Muscle of back (tissue), 11 donors: ENCODE results near the gene PRKD2. TPM values are rescaled to one million over a fixed set of nuclear protein-coding genes. Genes with fewer than 3 reads are reported as not detected.
"Not testable (repeated sequence)": the region's sequence is repeated elsewhere in the genome, so short reads cannot be mapped to it uniquely, and the experiment has no call there.

Experiments used
- DNase-seq, 3 donors: peaks; one replicate each; pipeline versions ENCODE4 v3.0.0 to v3.0.0-alpha.2; 2013
- polyA plus RNA-seq, 10 donors: library from polyadenylated mRNA; unstranded; fragments of 120-200 nt; gene quantifications; one replicate each; pipeline ENCODE4 v1.2.1, GENCODE V29; 2013; ENCODE audit not compliant: insufficient read length in 10 of 10

The PRKD2 gene
- polyA plus RNA-seq, 10 donors = 17.4 to 32.9 (median 20.5) TPM

DNA sequence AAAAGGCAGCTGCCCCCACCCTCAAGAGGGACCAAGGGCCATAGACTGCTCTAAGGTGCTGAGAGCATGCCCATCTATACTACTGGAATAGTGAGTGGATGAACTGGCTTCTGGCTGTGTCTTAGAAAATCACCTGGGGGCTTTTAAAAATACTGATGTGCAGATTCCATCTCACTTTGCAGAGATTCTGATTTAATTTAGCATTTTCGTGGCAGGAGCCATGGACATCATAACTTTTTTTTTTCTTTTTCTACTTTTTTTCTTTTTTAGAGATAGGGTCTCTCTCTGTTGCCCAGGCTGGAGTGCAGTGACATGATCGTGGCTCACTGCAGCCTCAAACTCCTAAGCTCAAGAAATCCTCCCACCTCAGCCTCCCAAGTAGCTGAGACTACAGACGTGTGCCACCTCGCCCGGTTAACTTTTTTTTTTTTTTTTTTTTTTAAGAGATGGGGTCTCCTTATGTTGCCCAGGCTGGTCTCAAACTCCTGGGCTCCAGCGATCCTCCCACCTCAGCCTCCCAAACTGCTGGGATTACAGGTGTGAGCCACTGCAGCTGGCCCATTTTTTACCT is 4.1 kb downstream of the PRKD2 start:
- DNase-seq = not testable (repeated sequence)

DNA sequence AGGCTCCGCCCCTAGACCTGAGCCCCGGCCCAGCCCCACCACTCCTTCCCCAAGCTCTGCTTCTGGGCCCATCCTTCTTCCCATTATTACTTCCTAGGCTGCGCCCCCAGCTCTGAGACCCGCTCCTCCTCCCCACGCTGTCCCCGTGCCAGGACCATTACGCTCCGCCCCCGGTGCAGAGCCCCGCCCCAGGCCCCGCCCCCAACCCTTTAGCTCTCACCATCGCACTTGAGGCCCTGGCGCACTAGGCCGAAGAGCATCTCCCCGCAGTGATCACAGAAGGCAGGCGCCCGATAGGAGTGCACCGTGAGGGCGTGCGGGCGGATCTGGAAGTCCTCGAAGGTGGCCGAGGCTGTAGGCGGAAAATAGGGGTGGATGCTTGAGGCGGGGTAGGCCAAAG is 6.2 kb downstream of the PRKD2 start:
- DNase-seq = no peak

DNA sequence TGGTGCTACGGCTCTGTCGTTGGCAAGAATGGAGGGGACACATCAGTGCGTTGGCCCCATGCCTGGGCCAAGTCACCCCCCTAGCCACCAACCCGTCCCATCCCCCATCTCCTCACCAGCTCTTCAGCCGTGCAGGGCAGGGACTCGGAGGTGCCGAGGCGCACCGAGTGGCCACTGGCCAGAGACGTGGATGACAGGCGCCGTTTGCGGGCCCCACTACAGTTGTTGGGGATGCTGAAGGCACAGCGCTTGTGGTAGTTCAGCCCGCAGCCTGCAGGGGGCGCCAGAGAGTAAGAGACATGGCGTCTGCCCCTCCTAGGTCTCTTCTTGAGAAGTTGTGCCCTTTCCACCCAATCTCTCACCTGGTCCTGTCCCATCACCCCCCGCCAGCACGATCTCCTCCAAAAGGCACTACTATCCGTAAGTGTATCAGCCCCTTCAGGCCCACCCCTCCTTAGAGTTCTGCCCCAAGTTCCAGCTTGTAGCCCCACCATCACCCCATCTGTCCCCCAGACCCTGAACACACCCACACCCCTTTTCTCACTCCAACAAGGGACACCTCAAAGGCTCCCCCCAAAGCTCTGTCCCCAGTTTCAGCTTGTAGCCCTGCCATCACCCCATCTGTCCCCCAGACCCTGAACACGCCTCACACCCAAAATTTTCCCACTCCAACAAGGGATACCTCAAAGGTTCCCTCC is 12.4 kb downstream of the PRKD2 start:
- DNase-seq = peak in 1 of 3 donors; percentile 66

DNA sequence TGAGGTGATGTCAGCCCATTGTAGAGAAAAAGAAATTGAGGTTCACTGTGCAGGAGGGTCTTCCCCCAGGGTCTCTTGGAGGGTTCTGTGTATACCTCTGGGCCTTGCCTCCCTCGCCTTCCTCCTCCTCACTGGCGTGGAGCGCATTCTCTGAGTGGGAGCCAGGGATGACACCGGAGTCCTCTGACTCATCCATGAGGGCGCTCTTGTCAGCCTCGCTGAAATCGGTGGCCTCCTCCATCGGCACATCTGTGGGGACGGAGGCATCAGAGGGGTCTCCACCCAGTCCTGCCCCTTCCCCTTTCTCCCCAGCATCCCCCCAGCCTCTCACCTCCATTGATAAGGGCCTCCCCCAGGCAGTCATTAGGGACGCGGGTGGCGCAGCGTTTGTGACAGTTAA is 16.2 kb downstream of the PRKD2 start:
- no peak for DNase-seq

DNA sequence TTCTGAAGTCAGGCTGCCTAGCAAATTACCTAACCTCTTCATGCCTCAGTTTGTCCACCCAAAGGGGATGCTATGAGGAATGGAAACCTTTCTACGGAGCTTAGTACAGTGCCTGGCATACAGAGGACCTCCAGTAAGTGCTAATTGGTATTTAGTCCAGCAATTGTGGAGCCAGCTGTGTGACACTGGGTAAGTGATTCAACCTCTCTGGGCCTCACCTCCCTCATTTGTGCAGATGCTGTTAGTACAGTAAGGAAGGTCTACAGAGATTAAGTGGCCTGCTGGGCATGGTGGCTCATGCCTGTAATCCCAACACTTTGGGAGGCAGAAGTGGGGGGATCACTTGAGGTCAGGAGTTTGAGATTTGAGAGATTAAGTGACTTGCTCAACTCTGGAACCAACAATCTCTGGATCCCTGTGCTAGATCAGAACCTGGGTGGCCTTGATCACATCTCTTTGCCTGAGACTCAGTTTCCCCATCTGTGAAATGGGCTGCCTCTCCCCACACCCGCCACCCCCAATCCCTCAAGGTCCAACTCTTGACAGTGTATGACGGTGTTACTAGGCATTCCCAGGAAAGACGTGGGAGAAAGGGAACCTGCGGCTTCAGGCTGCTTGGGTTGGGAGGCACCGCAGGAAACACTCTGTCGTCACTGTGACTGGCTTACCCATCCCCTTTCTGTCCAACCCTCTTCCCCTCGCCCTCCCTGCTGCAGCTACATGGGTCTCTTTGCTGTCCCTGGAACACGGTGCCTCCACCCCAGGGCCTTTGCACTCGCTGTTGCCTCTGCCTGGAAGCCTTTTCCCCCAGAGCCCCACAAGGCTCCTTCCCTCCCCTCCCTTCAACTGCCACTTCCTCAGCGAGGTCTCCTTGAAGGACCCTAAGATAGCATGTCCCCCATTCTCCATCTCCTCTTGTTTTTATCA is 18.3 kb downstream of the PRKD2 start:
- no peak for DNase-seq

DNA sequence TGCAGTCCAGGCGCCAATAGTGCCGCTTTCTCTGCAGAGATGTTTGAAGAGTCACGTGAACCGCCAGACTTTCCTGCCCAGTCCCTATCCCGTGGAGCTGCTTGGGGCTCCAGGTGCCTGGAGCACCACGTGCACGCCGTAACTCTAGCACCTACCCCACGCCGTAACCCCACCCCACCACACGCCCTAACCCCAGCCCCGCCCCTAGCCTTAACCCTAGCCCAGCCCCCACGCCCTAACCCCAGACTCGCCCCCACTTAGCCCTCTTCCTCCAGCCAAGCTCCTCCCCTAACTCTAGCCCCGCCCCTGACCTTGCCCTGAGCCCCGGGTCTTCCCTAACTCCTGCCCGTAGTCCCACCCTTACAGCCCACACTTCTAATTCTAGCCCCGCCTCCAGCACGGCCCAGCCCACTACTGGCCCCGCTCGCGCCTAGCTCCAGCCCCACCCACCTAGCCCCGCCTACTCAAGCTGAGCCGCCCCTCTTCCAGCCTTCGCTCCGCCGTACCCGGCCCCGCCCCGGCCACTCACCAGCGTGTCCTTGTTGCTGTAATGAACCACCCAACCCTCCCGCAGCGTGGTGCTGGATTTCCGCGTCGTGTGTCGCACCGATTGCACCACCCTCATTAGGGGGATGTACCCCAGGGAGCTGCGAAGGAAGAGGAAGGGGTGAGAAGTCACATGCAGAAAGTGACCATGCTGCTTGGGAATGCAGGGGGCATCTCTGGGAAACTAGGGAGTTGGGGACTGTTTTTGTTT is 19.5 kb downstream of the PRKD2 start:
- DNase-seq = peak; percentile 63 to 88 (median 70)

DNA sequence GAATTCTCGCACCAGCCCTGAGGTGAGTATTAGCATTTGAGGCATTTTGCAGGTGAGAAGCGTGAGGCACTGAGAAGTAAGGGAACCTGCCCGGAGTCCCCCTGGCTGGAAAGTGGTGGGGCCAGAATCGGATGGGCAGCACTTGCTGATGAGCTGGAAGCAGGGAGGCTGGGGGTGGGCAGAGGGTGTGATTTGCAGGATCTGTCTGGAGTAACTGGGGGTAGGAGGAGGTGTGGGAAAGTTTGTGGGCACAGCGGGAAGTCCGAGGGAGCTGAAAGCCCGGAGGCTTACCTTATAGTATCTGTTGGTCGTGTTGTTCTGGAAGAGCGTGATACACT is 20.1 kb downstream of the PRKD2 start:
- DNase-seq = no peak

DNA sequence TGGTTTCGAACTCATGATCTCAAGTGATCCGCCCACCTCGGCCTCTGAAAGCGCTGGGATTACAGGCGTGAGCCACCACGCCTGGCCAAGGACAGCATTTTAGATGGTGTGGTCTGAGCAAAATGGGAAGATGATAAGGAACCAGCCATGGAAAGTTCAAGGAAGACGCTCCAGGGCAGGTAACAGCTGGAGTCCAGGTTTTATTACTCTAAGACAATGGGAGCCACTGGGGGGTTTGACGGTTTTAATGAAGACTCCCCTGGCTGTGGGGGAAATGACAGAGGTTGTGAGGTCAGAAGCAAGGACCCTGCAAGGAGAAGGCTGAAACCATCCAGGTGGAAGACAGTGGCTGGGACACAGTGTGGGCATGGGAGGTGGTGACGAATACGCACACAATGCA is 20.9 kb downstream of the PRKD2 start:
- no peak for DNase-seq

DNA sequence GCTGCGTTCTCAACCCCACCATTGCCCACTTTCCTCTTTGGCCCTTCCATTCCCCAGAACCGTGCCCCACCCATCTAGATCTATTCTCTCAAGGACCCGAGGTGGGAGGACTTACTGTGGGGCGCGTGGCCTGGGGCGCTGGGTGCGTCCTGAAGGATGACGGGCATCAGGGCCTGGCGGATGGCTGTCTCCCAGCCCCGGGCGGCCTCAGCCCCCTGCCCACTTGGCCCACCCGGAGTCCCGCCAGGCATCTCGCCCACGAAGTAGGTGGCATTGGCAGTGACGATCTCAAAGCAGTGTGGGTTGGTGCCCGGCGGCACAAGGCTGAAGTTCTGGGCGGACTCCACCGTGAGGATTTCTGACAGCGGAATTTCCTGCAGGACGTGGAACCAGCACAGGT is 23.2 kb downstream of the PRKD2 start:
- no peak for DNase-seq

DNA sequence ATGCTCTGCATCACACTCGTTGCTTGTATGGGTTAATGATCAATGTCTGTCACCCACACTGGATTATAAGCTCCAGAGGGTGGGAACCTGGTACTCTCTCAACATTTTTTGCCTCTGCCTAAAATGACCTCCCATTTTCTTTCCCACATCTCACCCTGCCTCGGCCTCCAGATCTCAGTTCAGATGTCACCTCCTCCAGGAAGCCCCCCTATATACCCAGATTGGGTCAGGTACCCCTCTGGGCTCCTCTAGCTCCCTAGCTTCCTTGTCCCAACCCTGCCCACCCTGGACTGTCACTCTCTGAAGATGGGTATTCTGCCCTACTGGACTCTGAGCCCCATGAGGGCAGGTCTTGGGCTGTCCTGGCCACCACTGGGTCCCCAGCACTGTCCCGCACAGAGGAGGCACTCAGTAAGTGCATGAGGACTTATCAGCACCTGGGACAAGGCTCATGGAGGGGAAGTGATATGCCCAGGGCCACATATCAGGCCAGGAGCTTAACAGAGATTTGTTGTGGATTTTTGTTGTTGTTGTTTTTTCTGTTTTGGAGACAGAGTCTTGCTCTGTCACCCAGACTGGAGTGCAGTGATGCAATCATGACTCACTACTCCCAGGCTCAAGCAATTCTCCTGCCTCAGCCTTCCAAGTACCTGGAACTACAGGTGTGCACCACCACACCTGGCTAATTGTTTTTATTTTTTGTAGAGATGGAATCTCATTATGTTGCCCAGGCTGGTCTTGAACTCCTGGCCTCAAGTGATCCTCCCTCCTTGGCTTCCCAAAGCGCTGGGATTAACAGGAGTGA is 23.8 kb downstream of the PRKD2 start:
- DNase-seq = no peak

DNA sequence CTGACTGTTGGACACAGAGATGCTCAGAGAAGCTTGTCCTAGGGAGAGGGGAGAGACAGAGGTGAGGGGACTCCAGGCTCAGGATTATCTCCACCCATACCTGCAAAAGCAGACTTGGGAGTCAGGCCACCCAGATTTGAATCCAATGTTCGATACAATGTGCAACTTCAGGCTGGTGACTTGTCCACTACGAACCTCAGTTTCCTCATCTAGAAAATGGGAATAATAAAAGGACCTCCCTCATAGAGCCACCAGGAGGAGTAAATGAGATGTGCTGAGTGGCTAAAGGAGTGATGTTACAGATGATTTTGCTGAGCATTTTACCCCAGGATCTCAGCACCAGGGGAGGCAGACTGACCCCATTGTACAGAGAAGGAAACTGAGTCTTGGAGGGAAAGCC is 25.0 kb downstream of the PRKD2 start:
- no peak for DNase-seq

DNA sequence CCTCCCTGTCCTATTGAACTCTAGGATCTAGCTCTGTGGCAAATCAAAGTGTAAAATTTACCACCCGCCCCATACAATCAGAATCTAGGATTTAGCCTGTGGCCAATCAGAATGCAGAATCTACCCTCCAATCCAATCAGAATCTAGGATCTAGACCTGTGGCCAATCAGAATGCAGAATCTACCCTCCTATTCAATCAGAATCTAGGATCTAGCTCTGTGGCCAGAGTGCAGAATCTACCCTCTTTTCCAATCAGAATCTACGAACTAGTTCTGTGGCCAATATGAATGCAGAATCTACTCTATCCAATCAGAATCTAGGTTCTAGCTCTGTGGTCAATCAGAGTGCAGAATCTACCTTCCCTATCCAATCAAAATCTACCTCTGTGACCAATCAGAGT is 25.8 kb downstream of the PRKD2 start:
- DNase-seq = no peak

DNA sequence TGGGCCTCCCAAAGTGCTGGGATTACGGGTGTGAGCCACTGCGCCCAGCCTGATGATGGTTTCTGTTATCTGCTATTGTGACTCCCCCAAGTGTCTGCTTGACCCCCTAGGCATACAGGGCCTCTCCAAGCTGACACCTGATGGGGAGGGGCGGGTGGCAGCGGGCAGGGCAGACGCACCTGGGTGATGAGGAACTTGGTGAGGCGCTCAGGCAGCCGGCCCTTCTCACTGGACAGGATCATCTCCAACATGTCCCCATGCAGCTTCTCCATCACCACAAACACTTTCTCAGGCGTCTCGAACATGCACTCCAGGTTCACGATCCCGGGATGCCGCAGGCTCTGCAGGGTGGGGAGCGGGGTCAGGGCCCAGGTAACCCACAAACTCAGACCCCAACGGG is 27.6 kb downstream of the PRKD2 start:
- no peak for DNase-seq

DNA sequence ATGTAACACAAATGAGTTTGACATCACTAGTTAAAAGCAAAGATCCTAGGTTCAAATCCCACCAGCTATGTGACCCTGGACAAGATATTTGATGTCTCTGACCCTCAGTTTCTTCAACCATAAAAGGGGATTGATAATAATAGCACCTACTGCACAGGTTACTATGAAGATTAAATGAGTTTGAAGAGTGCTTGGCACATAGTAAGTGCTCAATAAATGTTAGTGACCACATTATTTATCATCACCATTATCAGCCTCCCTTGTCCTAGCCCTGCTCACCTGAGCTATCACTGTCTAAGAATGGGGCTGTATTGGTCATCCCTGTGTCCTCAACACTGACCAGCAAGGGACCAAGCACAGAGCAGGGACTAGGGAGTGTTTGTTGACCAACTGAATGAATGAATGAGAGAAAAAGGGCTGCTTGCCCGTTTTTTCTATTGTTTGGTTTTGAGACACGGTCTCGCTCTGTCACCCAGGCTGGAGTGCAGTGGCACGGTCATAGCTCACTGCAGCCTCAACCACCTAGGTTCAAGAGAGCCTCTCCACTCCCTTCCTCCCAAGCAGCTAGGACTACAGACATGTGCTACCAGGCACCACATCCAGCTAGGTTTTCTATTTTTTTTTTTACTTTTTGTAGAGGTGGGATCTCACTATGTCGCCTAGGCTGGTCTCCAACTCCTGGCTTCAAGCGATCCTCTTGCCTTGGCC is 29.3 kb downstream of the PRKD2 start:
- no peak for DNase-seq

DNA sequence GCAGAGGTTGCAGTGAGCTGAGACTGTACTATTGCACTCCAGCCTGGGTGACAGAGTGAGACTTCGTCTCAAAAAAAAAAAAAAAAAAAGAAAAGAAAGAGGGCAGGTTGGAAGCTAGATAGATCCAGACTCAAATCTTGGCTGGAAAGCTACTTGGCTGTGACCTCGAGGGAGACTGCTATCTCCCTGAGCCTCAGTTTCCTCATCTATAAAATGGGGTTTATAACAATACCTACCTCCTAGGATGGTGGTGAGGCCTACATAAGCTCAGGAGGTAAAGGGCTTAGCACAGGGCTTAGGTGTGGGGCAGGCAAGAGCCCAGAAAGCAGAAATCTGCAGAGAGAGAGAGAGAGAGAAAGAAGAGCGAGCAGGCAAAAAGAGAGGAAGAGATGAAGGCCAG is 31.7 kb downstream of the PRKD2 start:
- no peak for DNase-seq

DNA sequence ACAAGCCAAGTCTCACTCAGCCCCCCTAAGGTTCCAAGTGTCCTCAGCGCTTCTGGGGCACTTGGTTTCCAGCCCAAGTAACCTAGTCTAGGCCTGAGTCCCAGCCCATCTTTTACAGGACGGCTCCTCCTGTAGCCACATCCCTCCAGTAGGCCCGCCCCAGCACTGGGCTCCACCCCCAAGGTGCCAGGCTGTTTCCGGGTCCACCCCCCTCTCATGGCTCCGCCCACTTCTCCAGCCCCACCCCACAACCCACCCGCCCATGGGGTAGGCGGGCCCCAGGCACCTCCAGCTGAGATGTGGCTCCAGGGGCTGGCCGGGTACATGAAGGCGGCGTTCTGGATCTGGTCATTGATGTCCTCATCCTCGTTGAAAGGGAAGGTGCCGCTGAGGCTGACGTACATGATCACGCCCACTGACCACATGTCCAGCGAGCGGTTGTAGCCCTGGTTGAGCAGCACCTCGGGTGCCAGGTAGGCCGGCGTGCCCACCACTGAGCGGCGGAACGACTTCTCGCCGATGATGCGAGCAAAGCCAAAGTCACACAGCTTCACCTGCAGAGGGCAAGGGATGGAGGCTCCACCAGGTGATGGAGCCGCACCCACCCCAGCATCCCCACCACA is 38.7 kb downstream of the PRKD2 start:
- no peak for DNase-seq

DNA sequence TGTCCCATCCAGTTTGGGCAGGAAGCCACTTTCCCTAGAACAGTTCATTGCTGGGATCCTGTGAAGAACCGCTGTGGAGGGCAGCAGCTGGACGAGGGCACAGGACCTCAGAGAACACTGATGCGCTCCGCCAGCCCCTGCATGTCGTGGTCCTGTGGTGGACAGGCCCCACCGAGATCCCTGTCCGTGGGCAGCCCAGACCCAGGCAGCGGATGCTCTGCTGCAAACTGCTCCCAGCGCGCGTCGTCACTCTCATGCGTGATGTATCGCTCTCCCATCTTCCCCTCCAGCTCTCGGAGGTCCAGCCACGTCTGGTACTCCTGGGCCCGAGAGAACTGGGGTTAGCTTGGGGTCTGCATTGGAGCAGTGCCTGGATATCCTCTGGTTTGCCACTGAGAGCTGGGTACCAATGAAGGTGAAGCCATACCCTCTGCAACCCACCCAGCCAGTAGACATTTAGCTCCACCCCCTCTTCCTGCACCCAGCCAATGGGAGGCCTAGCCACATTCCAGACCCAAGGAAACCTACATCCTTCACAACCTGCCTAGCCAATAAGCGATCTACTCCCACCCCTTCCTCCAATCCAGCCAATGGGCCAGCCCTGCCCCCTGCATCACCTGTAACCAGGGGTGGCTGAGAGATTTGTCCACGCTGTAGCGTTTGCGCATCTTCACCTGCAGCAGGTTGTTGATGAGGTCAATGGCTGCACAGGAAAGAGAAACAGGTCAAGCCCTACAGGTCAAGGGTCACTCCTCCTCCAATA is 42.3 kb downstream of the PRKD2 start:
- no peak for DNase-seq

DNA sequence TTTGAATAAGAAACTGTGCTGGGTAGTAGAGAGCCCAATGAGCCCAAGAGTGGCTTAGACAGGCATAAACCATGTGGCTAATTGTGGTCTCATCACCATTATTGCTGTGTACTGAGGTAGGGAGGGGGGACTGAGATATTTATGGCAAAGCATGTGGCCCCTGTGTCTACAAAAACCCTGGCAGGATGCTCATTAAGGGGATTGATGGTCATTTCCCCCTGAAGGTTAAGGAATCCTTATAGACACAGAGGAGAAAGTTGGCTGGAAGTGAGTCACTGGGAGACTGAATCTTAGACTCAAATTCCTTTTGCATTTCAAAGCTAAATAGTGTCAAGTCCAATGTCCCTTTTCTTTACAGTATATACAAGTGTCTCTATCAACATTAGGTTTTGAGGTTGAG is 46.1 kb downstream of the PRKD2 start:
- peak in 1 of 3 donors; percentile 7 for DNase-seq

DNA sequence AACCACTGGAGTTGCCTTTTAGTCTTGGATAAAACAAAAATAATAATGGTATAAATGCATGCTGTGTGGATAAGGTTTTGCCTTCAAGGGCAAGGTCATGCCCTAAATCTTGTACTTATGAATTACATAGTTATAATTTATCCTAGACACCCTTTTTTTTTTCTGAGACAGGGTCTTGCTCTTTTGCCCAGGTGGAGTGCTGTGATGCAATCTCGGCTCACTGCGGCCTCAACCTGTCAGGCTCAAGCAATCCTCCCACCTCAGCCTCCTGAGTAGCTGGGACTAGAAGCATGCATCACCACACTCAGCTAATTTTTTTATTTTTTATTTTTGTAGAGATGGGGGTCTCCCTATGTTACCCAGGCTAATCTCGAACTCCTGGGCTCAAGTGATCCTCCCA is 48.3 kb downstream of the PRKD2 start:
- no peak for DNase-seq
